ENCODE results near the gene TLDC2.
A peak's percentile ranks its signal among the peaks of the same experiment; 100 is the strongest.

DNA sequence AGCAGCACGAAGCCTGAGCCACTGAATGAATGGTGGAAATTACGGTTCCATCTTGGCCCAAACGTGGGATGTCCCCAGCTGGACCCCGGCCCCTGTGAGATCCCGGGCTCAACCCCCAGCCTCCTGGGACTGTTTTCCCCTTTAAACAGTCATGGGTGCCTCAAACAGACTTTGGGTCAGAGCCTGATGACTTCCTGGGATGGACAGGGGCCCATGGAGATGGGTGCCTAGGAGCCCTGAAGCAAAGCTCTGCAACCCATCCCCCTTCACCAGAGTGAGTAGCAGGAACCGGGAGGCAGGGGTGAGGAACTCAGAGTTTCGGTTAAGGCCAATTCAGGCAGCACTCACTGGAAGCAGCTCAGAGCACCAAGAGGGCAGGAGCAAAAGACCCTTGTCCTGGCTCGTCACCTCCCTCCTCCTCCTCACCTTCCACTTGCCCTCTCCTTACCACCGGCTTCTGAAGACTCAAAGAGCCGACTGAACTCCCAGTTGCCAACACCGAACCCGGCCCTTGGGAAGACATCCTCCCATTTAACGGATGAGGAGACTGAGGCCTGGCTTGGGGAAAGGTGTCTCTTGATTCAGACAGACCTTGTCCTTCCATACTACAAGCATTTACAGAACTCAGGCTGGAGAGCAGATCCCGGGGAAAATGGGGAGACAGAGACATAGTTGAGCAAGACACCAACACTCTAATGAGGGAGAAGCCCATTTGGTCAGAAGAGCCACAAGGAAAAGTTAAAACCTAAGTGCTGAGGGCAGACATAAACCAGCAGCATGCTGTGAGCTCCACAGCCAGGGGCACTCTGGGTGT, 14.9 kb upstream of the TLDC2 start:
- TF ChIP-seq, protein P1, sequence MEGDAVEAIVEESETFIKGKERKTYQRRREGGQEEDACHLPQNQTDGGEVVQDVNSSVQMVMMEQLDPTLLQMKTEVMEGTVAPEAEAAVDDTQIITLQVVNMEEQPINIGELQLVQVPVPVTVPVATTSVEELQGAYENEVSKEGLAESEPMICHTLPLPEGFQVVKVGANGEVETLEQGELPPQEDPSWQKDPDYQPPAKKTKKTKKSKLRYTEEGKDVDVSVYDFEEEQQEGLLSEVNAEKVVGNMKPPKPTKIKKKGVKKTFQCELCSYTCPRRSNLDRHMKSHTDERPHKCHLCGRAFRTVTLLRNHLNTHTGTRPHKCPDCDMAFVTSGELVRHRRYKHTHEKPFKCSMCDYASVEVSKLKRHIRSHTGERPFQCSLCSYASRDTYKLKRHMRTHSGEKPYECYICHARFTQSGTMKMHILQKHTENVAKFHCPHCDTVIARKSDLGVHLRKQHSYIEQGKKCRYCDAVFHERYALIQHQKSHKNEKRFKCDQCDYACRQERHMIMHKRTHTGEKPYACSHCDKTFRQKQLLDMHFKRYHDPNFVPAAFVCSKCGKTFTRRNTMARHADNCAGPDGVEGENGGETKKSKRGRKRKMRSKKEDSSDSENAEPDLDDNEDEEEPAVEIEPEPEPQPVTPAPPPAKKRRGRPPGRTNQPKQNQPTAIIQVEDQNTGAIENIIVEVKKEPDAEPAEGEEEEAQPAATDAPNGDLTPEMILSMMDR (IDR thresholded peaks at IDR 0.05), result peak in 1 of 4 experiments; percentile 6
- no peak for TF ChIP-seq POLR2A (IDR thresholded peaks at IDR 0.05)
